Activated CD4-positive, alpha-beta memory T cell treated with anti-CD3 and anti-CD28 coated beads for 36 hours (primary cell): ENCODE data around the gene PCDHGB2. TPM values are rescaled to one million over a fixed set of nuclear protein-coding genes. Genes with fewer than 3 reads are reported as not detected.
"Not testable (repeated sequence)": the region's sequence is repeated elsewhere in the genome, so short reads cannot be mapped to it uniquely, and the experiment has no call there.

ENCODE experiments used
- CTCF ChIA-PET: fragments of 350-600 bp; sonication (Branson Sonifier 250); formaldehyde crosslinking; loops from one replicate; lab custom pipeline; 2021; ENCODE audit warnings: antibody characterized with exemption, inconsistent platforms; lab: Charles Lee
- POLR2A ChIA-PET: fragments of 350-600 bp; sonication (Branson Sonifier 250); formaldehyde crosslinking; loops from one replicate; lab custom pipeline; 2021; ENCODE audit warnings: antibody characterized with exemption; lab: Charles Lee
- DNase-seq: peaks from one replicate; pipeline ENCODE4 v3.0.0-alpha.2; 2020
- H3K27ac Mint-ChIP-seq: one replicate; pipeline ENCODE4 v1.8.0; 2021; ENCODE audit warnings: mixed read lengths
- H3K27me3 Mint-ChIP-seq: one replicate; pipeline ENCODE4 v1.8.0; 2021; ENCODE audit warnings: mixed read lengths
- H3K36me3 Mint-ChIP-seq: one replicate; pipeline ENCODE4 v1.8.0; 2021; ENCODE audit warnings: mixed read lengths
- H3K4me1 Mint-ChIP-seq: one replicate; pipeline ENCODE4 v1.8.0; 2021; ENCODE audit warnings: low read depth, mixed read lengths
- H3K4me3 Mint-ChIP-seq: one replicate; pipeline ENCODE4 v1.8.0; 2021; ENCODE audit warnings: mild to moderate bottlenecking, mixed read lengths
- H3K9me3 Mint-ChIP-seq: one replicate; pipeline ENCODE4 v1.8.0; 2021; ENCODE audit warnings: mixed read lengths
- intact Hi-C: fragments of 100-400 bp; cut with micrococcal nuclease; formaldehyde crosslinking; loops from one replicate; pipeline ENCODE4 v1.15.1; 2023
- total RNA-seq, 2 experiments: library from RNA; stranded (reverse); gene quantifications; one replicate each; pipeline ENCODE4 v1.2.3, GENCODE V29; 2021

Gene PCDHGB2
- total RNA-seq, 2 experiments from 2014 or later: 0.10 to 0.19 TPM

- POLR2A ChIA-PET, H3K27ac Mint-ChIP-seq, intact Hi-C loops, H3K4me1 Mint-ChIP-seq: not testable (repeated sequence)
- Mint-ChIP-seq H3K4me3 (peak within 1 kb of the TSS; percentile 34), H3K9me3 (peaks cover 28% of the 10 kb centered on the region), H3K36me3 (peaks cover 22% of the 10 kb centered on the region), H3K27me3 (peaks cover 60% of the 10 kb centered on the region)
- CTCF ChIA-PET: interaction anchor here (0.7 to 1.4 kb wide), 6 partner anchors 34 to 156 kb away, joined by 3 to 6 read pairs (median 4); partner anchors contain the start of gene PCDHGA6
- peak; percentile 53 for DNase-seq
These were observed 48.2 kb downstream of the PCDHGB2 start, which contains the start of gene PCDHGB6 for GRCh38 chr5:141407790-141408505. TSS of gene PCDHGB6 (plus strand) at chr5:141408021. CDS start at chr5:141408203, 182 bp downstream.

DNA sequence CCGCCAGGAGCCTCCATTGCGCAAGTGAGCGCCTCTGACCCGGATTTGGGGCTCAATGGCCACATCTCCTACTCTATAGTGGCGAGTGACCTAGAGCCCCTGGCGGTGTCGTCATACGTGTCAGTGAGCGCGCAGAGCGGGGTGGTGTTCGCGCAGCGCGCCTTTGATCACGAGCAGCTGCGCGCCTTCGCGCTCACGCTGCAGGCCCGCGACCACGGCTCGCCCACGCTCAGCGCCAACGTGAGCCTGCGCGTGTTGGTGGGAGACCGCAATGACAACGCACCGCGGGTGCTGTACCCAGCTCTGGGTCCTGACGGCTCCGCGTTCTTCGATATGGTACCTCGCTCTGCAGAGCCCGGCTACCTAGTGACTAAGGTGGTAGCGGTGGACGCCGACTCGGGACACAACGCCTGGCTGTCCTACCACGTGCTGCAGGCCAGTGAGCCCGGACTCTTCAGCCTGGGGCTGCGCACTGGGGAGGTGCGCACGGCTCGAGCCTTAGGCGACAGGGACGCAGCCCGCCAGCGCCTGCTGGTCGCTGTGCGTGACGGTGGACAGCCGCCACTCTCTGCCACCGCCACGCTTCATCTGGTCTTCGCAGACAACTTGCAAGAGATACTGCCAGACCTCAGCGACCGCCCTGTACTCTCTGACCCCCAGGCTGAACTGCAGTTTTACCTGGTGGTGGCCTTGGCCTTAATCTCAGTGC lies 50.0 kb downstream of the PCDHGB2 start:
- POLR2A ChIA-PET: no interaction called here
- Mint-ChIP-seq H3K4me1 (peaks cover 15% of the 10 kb centered on the region), H3K4me3 (no peak overlapping the region), H3K36me3 (peaks cover 18% of the 10 kb centered on the region), H3K9me3 (peaks cover 27% of the 10 kb centered on the region), H3K27ac (no peak overlapping the region), H3K27me3 (peaks cover 59% of the 10 kb centered on the region)
- no peak for DNase-seq
- CTCF ChIA-PET: no interaction called here
- intact Hi-C loops: loop anchor here (5.0 to 10.0 kb wide), 2 partner anchors 45 to 103 kb away; partner anchors contain the start of gene PCDHGA5

DNA sequence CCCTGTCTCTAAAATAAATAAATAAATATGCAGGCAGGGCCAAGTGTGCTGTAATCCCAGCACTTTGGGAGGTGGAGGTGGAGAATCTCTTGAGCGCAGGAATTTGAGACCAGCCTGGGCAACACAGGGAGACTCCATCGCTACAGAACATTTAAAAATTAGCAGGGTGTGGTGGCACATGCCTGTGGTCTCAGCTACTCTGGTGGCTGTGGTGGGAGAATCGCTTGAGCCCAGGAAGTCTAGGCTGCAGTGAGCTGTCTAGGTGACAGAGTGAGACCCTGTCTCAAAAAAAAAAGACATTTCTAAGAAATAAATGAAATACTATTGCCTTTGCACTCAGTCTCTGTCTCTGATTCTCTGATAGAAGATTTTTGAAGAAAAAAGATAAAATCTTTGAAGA lies 51.8 kb downstream of the PCDHGB2 start:
- ChIA-PET CTCF (interaction anchor here (2.4 to 3.2 kb wide), 3 partner anchors 91 to 152 kb away, joined by 10 to 29 read pairs (median 23); partner anchors contain the start of gene TAF7), POLR2A (no interaction called here)
- H3K9me3 Mint-ChIP-seq: peaks cover 25% of the 10 kb centered on the region

More for the DNA sequence above, 51.8 kb downstream of the PCDHGB2 start:
- peaks cover 61% of the 10 kb centered on the region for H3K27me3 Mint-ChIP-seq
- DNase-seq: no peak
- H3K4me3 Mint-ChIP-seq: no peak overlapping the region
- intact Hi-C loops: loop anchor here (5.0 to 10.0 kb wide), 2 partner anchors 47 to 101 kb away; partner anchors contain the start of gene PCDHGA5
- H3K4me1 Mint-ChIP-seq: peaks cover 18% of the 10 kb centered on the region
- no peak overlapping the region for H3K27ac Mint-ChIP-seq
- peaks cover 19% of the 10 kb centered on the region for H3K36me3 Mint-ChIP-seq

Other genes starting within 250 kb of the PCDHGB2 start
- not detected for gene PCDHB4, start 238.2 kb upstream of the PCDHGB2 start, total RNA-seq
- gene PCDHB5, start 224.8 kb upstream of the PCDHGB2 start, total RNA-seq: not detected
- gene PCDHB6, start 209.9 kb upstream of the PCDHGB2 start, total RNA-seq: not detected
- gene PCDHB7, start 187.3 kb upstream of the PCDHGB2 start, total RNA-seq: not detected
- not detected for gene PCDHB8, start 182.2 kb upstream of the PCDHGB2 start, total RNA-seq
- gene PCDHB16, start 177.6 kb upstream of the PCDHGB2 start, total RNA-seq: not detected
- not detected for gene PCDHB9, start 172.8 kb upstream of the PCDHGB2 start, total RNA-seq
- not detected for gene PCDHB10, start 167.6 kb upstream of the PCDHGB2 start, total RNA-seq
- gene PCDHB11, start 160.4 kb upstream of the PCDHGB2 start, total RNA-seq: not detected
- not detected for gene PCDHB12, start 151.3 kb upstream of the PCDHGB2 start, total RNA-seq
- gene PCDHB13, start 146.1 kb upstream of the PCDHGB2 start, total RNA-seq: not detected
- not detected for gene PCDHB14, start 136.7 kb upstream of the PCDHGB2 start, total RNA-seq
- not detected for gene PCDHB15, start 114.6 kb upstream of the PCDHGB2 start, total RNA-seq
- under 1 TPM; 0.19 to 0.31 TPM for gene SLC25A2, start 55.9 kb upstream of the PCDHGB2 start, total RNA-seq
- 10 to 100 TPM; 54.6 to 55.5 TPM for gene TAF7, start 39.2 kb upstream of the PCDHGB2 start, total RNA-seq
- gene PCDHGA1, start 29.5 kb upstream of the PCDHGB2 start, total RNA-seq: not detected
- not detected for gene PCDHGA2, start 21.2 kb upstream of the PCDHGB2 start, total RNA-seq
- not detected for gene PCDHGA3, start 16.2 kb upstream of the PCDHGB2 start, total RNA-seq
- not detected for gene PCDHGB1, start 9.9 kb upstream of the PCDHGB2 start, total RNA-seq
- under 1 TPM; 0.07 to 0.12 TPM for gene PCDHGA4, start 5.0 kb upstream of the PCDHGB2 start, total RNA-seq
- gene PCDHGA5, start 4.2 kb downstream of the PCDHGB2 start, total RNA-seq: not detected
- gene PCDHGB3, start 10.2 kb downstream of the PCDHGB2 start, total RNA-seq: under 1 TPM in 1 of 2 experiments, not detected in 1; 0.10 TPM
- under 1 TPM; 0.05 to 0.10 TPM for gene PCDHGA6, start 13.9 kb downstream of the PCDHGB2 start, total RNA-seq
- under 1 TPM in 1 of 2 experiments, not detected in 1; 0.07 TPM for gene PCDHGA7, start 22.7 kb downstream of the PCDHGB2 start, total RNA-seq
- under 1 TPM in 1 of 2 experiments, not detected in 1; 0.07 TPM for gene PCDHGB4, start 27.7 kb downstream of the PCDHGB2 start, total RNA-seq
- gene PCDHGA8, start 32.6 kb downstream of the PCDHGB2 start, total RNA-seq: not detected
- gene PCDHGB5, start 38.0 kb downstream of the PCDHGB2 start, total RNA-seq: under 1 TPM; 0.12 to 0.15 TPM
- gene PCDHGA9, start 42.8 kb downstream of the PCDHGB2 start, total RNA-seq: under 1 TPM in 1 of 2 experiments, not detected in 1; 0.10 TPM
- gene PCDHGB6, start 48.0 kb downstream of the PCDHGB2 start, total RNA-seq: under 1 TPM in 1 of 2 experiments, not detected in 1; 0.07 TPM
- under 1 TPM; 0.07 to 0.10 TPM for gene PCDHGA10, start 53.0 kb downstream of the PCDHGB2 start, total RNA-seq
- under 1 TPM in 1 of 2 experiments, not detected in 1; 0.07 TPM for gene PCDHGB7, start 57.7 kb downstream of the PCDHGB2 start, total RNA-seq
- under 1 TPM in 1 of 2 experiments, not detected in 1; 0.05 TPM for gene PCDHGA11, start 61.1 kb downstream of the PCDHGB2 start, total RNA-seq
- under 1 TPM in 1 of 2 experiments, not detected in 1; 0.07 TPM for gene PCDHGA12, start 70.5 kb downstream of the PCDHGB2 start, total RNA-seq
- not detected for gene PCDHGC3, start 116.0 kb downstream of the PCDHGB2 start, total RNA-seq
- gene PCDHGC4, start 125.0 kb downstream of the PCDHGB2 start, total RNA-seq: not detected
- gene PCDHGC5, start 129.1 kb downstream of the PCDHGB2 start, total RNA-seq: not detected